Esophagus muscularis mucosa (tissue), 4 donors: ENCODE data around the gene MAP9. TPM values are rescaled to one million over a fixed set of nuclear protein-coding genes. Genes with fewer than 3 reads are reported as not detected.

Source experiments
- DNase-seq: peaks from one replicate; pipeline ENCODE4 v3.0.0-alpha.2; 2017; ENCODE audit errors: extremely low spot score
- H3K27ac ChIP-seq, 4 donors: fragments of 200-600 bp; sonication (generic); replicated peaks in 1 of 4; 1 replicate in 3 of 4; 2 replicates in 1 of 4; pipeline ENCODE4 v1.5.1; 2016 to 2019; ENCODE audit warnings: mild to moderate bottlenecking in 1 of 4
- H3K27me3 ChIP-seq, 4 donors: fragments of 200-600 bp; sonication (generic); one replicate each; pipeline versions ENCODE4 v1.5.1 to v1.6.0; 2016 to 2019
- H3K36me3 ChIP-seq, 4 donors: fragments of 200-600 bp; sonication (generic); one replicate each; pipeline ENCODE4 v1.5.1; 2016 to 2019
- H3K4me1 ChIP-seq, 4 donors: fragments of 200-600 bp; sonication (generic); one replicate each; pipeline ENCODE4 v1.5.1; 2016 to 2019
- H3K4me3 ChIP-seq, 4 donors: fragments of 200-600 bp; sonication (generic); 1 replicate in 2 of 4; 2 replicates in 2 of 4; pipeline ENCODE4 v1.5.1; 2016 to 2019; ENCODE audit warnings: mild to moderate bottlenecking in 4 of 4, moderate library complexity in 1 of 4
- H3K9me3 ChIP-seq, 4 donors: fragments of 200-600 bp; sonication (generic); 1 replicate in 3 of 4; 2 replicates in 1 of 4; pipeline ENCODE4 v1.5.1; 2016 to 2019
- EP300 ChIP-seq: sonication (generic); formaldehyde crosslinking; IDR thresholded peaks from one replicate; pipeline ENCODE4 v1.6.1; 2017; ENCODE audit warnings: antibody characterized with exemption
- POLR2A ChIP-seq: fragments of 450-650 bp; IDR thresholded peaks from one replicate; pipeline ENCODE4 v1.6.1; 2017; ENCODE audit warnings: antibody characterized with exemption, moderate library complexity, mild to moderate bottlenecking, low read depth
- POLR2AphosphoS5 ChIP-seq, 2 donors: sonication (generic); formaldehyde crosslinking; IDR thresholded peaks; one replicate each; pipeline ENCODE4 v1.6.1; 2017; ENCODE audit warnings: antibody characterized with exemption in 2 of 2
- WGBS: methylation state at CpG from one replicate; pipeline ENCODE4 v1.1.5; 2018; 5-methylcytosine and 5-hydroxymethylcytosine counted together
- intact Hi-C: fragments of 100-400 bp; cut with DNase I; formaldehyde crosslinking; loops from one replicate; pipeline ENCODE4 v1.15.1; 2023
- total RNA-seq, 4 donors: library from RNA; depleted of rRNA; stranded (reverse); fragments of >200 nt; gene quantifications; one replicate each; pipeline versions ENCODE4 v1.1.0 to v1.2.1, GENCODE V29; 2016
- TF ChIP-seq, protein P1 (sequence below), 3 experiments: fragments of 200-600 bp in 2 of 3; fragments of 450-650 bp in 1 of 3; sonication (generic) in 2 of 3; IDR thresholded peaks; one replicate each; pipeline ENCODE4 v1.5.1; 2017 to 2019; ENCODE audit warnings: antibody characterized with exemption in 3 of 3, mild to moderate bottlenecking in 2 of 3, moderate library complexity in 1 of 3

The MAP9 gene
- total RNA-seq, 4 donors from 2014 or later, result 7.6 to 11.4 (median 10.1) TPM

DNA sequence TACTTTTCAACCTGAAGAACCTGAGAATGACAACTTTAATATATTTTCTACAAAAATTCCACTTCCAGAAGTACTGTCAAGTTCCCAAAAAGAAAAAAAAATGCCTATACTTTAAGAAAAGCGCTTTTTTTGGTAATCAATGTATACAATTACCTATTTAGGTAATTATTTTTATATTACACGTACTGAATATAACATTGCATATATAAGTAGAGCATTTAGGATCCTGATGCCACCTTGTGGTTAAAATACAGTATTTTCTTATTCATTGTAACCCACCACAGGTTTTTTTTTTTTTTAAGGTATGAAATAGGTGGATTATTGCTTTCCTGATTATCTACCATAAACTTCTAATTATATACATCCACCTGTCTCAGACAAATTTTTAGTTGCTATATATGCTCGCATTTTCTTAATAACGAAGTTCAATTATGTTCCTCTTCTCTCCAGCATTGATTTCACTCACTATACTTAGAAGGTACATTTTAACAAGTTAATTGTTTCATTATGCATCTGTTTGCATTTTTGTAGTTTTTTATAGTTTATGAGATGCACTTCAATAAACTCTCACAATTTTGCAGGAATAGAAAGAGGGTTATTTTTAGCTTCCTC, 5.2 kb downstream of the MAP9 start:
- no peaks in the 10 kb centered on the region for H3K27me3 ChIP-seq
- no peak for DNase-seq
- peaks cover 0 to 17% (median 6%) of the 10 kb centered on the region in 4 donors for H3K36me3 ChIP-seq
- no peak overlapping the region for H3K27ac ChIP-seq
- WGBS, result 55% methylated on average over 4 of the region's 4 CpGs
- TF ChIP-seq EP300, result no peak
- TF ChIP-seq, protein P1, sequence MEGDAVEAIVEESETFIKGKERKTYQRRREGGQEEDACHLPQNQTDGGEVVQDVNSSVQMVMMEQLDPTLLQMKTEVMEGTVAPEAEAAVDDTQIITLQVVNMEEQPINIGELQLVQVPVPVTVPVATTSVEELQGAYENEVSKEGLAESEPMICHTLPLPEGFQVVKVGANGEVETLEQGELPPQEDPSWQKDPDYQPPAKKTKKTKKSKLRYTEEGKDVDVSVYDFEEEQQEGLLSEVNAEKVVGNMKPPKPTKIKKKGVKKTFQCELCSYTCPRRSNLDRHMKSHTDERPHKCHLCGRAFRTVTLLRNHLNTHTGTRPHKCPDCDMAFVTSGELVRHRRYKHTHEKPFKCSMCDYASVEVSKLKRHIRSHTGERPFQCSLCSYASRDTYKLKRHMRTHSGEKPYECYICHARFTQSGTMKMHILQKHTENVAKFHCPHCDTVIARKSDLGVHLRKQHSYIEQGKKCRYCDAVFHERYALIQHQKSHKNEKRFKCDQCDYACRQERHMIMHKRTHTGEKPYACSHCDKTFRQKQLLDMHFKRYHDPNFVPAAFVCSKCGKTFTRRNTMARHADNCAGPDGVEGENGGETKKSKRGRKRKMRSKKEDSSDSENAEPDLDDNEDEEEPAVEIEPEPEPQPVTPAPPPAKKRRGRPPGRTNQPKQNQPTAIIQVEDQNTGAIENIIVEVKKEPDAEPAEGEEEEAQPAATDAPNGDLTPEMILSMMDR (IDR thresholded peaks at IDR 0.05), result peak; percentile 7 to 42 (median 31)
- no peak for TF ChIP-seq POLR2AphosphoS5 (IDR thresholded peaks at IDR 0.05)
- no peaks in the 10 kb centered on the region for H3K9me3 ChIP-seq
- H3K4me1 ChIP-seq, result peaks cover 8 to 12% (median 11%) of the 10 kb centered on the region in 4 donors
- no peak overlapping the region for H3K4me3 ChIP-seq
- intact Hi-C loops, result no loop called here

DNA sequence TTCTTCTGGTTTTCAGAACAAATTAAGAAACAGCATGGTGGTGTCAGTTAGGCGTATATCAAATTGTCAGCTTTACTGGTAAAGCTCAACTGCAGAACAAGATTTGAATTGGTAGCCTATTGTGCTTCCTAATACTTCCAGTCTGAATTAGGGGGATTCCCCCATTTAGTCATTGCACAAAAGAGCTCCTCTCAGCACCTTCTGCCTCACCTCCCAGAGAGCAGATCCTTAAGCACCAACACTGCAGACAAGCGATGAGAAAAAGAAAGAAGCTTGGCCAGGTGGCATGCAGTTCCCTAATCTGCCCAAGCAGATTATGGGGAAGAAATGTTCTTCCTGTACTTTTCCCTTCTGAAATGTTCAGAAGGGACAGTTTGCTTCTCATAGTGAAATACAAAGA, 9.2 kb downstream of the MAP9 start:
- Histone ChIP-seq H3K27ac (no peak overlapping the region), H3K27me3 (no peaks in the 10 kb centered on the region), H3K36me3 (peaks cover 0 to 17% (median 6%) of the 10 kb centered on the region in 4 donors), H3K9me3 (no peaks in the 10 kb centered on the region), H3K4me3 (no peak overlapping the region), H3K4me1 (no peaks in the 10 kb centered on the region)
- WGBS, result 93% methylated on average over 2 of the region's 2 CpGs
- DNase-seq, result no peak
- TF ChIP-seq, protein P1 (IDR thresholded peaks at IDR 0.05), result no peak
- no peak for TF ChIP-seq POLR2AphosphoS5 (IDR thresholded peaks at IDR 0.05)
- TF ChIP-seq POLR2A, result no peak
- no peak for TF ChIP-seq EP300
- intact Hi-C loops, result no loop called here

DNA sequence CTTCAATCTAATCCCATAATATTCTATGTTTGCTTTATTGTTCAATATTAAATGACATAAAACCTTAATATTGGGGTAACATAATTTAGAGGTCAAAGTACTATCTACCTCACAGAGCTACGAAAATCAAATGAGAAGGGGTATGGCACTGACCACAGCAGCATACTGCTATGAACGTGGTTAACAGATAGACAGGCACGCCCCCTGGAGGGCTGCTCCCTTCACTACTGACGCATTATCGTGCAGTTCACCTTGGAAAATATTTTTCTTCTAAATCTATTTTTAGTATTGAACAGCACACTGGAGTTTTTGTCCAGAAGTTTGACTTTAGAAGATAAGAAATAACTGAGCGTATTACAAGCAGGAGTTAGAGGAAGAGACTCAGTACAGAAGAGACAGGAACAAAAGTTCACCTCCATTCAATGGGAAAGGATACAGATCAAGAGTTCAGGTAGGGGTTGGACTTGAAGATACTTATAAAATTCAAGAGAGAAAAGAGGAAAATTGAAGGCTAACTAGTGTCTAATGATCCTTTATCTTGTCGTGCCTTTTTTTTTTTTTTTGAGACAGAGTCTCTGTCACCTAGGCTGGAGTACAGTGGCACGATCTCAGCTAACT, 22.7 kb downstream of the MAP9 start:
- no peak overlapping the region for H3K27ac ChIP-seq
- WGBS, result 28% methylated on average over 8 of the region's 8 CpGs
- H3K4me3 ChIP-seq, result no peak overlapping the region
- H3K27me3 ChIP-seq, result no peaks in the 10 kb centered on the region
- no peak for TF ChIP-seq POLR2A
- TF ChIP-seq, protein P1 (IDR thresholded peaks at IDR 0.05), result peak; percentile 42 to 59 (median 52)
- DNase-seq, result no peak
- intact Hi-C loops, result no loop called here
- H3K4me1 ChIP-seq, result no peaks in the 10 kb centered on the region
- H3K9me3 ChIP-seq, result no peaks in the 10 kb centered on the region
- peaks cover 0 to 16% (median 0%) of the 10 kb centered on the region in 4 donors for H3K36me3 ChIP-seq

DNA sequence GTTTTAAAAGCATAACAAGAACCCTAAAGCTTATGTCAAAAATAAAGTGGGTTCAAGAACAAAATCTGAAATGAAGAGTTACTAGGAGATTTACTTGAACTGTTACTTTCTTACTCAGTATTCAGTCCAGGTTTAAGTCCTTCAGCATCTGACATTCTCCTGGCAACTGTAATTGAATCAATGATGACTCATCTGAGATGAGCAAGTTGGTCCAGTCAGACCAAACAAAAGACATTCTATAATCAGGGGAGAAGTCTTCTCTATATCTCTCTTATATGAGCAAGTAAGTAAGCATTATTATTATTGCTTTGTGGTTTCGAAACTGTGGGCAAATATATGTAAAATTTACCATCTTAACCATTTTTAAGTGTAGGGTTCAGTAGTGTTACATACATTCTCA, 34.6 kb downstream of the MAP9 start:
- peaks cover 0 to 18% (median 0%) of the 10 kb centered on the region in 4 donors for H3K36me3 ChIP-seq
- no peak overlapping the region for H3K27ac ChIP-seq
- H3K4me1 ChIP-seq, result no peaks in the 10 kb centered on the region
- 81% methylated on average over 1 of the region's 1 CpG for WGBS
- no peak overlapping the region for H3K4me3 ChIP-seq
- H3K27me3 ChIP-seq, result no peaks in the 10 kb centered on the region
- DNase-seq, result no peak
- H3K9me3 ChIP-seq, result no peaks in the 10 kb centered on the region
- TF ChIP-seq POLR2A (no peak), POLR2AphosphoS5 (IDR thresholded peaks at IDR 0.05) (no peak), EP300 (no peak)
- TF ChIP-seq, protein P1 (IDR thresholded peaks at IDR 0.05), result no peak
- intact Hi-C loops, result no loop called here
